Measurements from ENCODE around the gene FRAS1.

GRCh38 chr4:78100060-78100459 lies 42.9 kb downstream of the FRAS1 start:
- no peak for TF ChIP-seq POLR2AphosphoS5 (IDR thresholded peaks at IDR 0.05; ENCODE audit: low read depth, low read length)
- TF ChIP-seq, protein P1, sequence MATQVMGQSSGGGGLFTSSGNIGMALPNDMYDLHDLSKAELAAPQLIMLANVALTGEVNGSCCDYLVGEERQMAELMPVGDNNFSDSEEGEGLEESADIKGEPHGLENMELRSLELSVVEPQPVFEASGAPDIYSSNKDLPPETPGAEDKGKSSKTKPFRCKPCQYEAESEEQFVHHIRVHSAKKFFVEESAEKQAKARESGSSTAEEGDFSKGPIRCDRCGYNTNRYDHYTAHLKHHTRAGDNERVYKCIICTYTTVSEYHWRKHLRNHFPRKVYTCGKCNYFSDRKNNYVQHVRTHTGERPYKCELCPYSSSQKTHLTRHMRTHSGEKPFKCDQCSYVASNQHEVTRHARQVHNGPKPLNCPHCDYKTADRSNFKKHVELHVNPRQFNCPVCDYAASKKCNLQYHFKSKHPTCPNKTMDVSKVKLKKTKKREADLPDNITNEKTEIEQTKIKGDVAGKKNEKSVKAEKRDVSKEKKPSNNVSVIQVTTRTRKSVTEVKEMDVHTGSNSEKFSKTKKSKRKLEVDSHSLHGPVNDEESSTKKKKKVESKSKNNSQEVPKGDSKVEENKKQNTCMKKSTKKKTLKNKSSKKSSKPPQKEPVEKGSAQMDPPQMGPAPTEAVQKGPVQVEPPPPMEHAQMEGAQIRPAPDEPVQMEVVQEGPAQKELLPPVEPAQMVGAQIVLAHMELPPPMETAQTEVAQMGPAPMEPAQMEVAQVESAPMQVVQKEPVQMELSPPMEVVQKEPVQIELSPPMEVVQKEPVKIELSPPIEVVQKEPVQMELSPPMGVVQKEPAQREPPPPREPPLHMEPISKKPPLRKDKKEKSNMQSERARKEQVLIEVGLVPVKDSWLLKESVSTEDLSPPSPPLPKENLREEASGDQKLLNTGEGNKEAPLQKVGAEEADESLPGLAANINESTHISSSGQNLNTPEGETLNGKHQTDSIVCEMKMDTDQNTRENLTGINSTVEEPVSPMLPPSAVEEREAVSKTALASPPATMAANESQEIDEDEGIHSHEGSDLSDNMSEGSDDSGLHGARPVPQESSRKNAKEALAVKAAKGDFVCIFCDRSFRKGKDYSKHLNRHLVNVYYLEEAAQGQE (IDR thresholded peaks at IDR 0.05; ENCODE audit: insufficient read depth in 1 of 2, low read depth in 2 of 2, low read length in 2 of 2): no peak
- no peak for TF ChIP-seq SIN3A (IDR thresholded peaks at IDR 0.05; ENCODE audit: borderline replicate concordance, insufficient read depth, low read length)
- TF ChIP-seq TAF1 (IDR thresholded peaks at IDR 0.05; ENCODE audit: borderline replicate concordance, insufficient read depth, low read length): no peak

All from PFSK-1 (cell line).